ENCODE results near the gene MAGEA3. TPM values are rescaled to one million over a fixed set of nuclear protein-coding genes. Genes with fewer than 3 reads are reported as not detected.
"Not testable (repeated sequence)": the region's sequence is repeated elsewhere in the genome, so short reads cannot be mapped to it uniquely, and the experiment has no call there.

The MAGEA3 gene
- total RNA-seq, 1 experiment from 2014 or later = not detected

DNA sequence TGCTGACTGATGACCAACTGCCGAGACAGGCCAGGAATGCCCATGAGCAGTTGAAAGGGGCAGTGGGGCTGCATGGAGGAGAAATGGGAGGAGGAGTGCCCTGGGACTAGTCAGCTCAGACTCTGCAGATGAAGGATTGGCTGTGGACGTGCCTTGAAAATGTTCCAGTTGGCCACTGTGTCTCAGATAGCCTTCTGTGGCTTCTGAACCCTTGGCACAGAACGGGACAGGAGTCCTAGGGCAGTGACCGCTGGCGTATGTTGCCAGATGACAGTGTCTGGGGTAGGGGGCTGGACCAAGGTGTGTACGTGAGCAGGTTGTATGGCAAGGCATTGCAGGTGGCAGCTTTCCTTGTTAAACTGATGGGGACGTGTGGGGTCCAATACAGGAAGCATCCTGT, 7.9 kb downstream of the MAGEA3 start:
- DNase-seq (ENCODE audit: unreplicated experiment); BruUV-seq (replicated peaks); intact Hi-C loops (cut with micrococcal nuclease); H3K27ac Mint-ChIP-seq (ENCODE audit: low read depth, unreplicated experiment); H3K4me3 Mint-ChIP-seq (ENCODE audit: unreplicated experiment); H3K36me3 Mint-ChIP-seq (ENCODE audit: insufficient read depth, unreplicated experiment); CTCF ChIA-PET; POLR2A ChIA-PET; H3K4me1 Mint-ChIP-seq (ENCODE audit: insufficient read depth, unreplicated experiment); H3K9me3 Mint-ChIP-seq (ENCODE audit: unreplicated experiment); H3K27me3 Mint-ChIP-seq (ENCODE audit: insufficient read depth, unreplicated experiment): not testable (repeated sequence)

DNA sequence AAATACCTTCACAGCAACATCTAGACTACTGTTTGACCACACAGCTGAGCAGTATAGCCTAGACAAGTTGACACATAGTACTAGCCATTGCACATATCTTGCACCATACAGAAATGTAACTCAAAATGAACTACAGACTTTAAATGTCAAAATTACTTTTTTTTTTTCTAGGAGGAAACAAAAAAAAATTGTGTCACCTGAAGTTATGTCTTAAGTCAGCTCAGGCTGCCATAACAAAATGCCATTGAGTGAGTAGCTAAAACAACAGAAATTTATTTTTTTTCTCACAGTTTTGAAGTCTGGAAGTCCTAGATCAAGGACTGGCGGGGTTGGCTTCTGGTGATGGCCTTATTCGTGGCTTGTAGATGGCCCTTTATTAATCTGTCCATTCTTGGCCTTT, 10.6 kb downstream of the MAGEA3 start, which contains the start of gene CSAG2:
CSAG2 (minus strand) TSS at position 101 of the 400 bp plus-strand sequence. CDS start 161 bp downstream, outside the sequence.
- H3K4me3 Mint-ChIP-seq (ENCODE audit: unreplicated experiment); H3K36me3 Mint-ChIP-seq (ENCODE audit: insufficient read depth, unreplicated experiment); H3K9me3 Mint-ChIP-seq (ENCODE audit: unreplicated experiment); H3K27me3 Mint-ChIP-seq (ENCODE audit: insufficient read depth, unreplicated experiment); H3K4me1 Mint-ChIP-seq (ENCODE audit: insufficient read depth, unreplicated experiment); DNase-seq (ENCODE audit: unreplicated experiment); BruUV-seq (replicated peaks); CTCF ChIA-PET; intact Hi-C loops (cut with micrococcal nuclease); POLR2A ChIA-PET; H3K27ac Mint-ChIP-seq (ENCODE audit: low read depth, unreplicated experiment): not testable (repeated sequence)

DNA sequence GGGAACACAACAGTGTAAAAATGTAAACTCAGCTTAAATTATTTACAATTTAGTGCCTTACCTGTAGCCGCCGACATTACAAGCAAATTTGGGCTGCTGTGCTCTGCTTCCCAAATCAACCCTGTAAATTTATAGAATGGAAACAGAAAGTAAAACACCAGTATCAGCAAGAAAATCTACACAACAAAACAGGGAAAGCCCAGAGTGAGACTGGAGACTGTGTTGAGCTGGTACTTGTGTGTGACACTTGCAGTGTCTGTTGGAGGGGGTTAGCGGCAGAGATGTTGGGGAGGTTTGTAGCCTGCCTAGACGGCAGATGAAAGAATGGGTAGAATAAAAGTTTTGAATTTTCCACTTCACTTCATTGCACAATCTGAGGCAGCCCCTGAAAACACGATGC, 14.6 kb downstream of the MAGEA3 start:
- H3K4me3 Mint-ChIP-seq (ENCODE audit: unreplicated experiment); H3K9me3 Mint-ChIP-seq (ENCODE audit: unreplicated experiment); H3K27ac Mint-ChIP-seq (ENCODE audit: low read depth, unreplicated experiment); BruUV-seq (replicated peaks); H3K36me3 Mint-ChIP-seq (ENCODE audit: insufficient read depth, unreplicated experiment); CTCF ChIA-PET; POLR2A ChIA-PET; intact Hi-C loops (cut with micrococcal nuclease); H3K27me3 Mint-ChIP-seq (ENCODE audit: insufficient read depth, unreplicated experiment); DNase-seq (ENCODE audit: unreplicated experiment); H3K4me1 Mint-ChIP-seq (ENCODE audit: insufficient read depth, unreplicated experiment): not testable (repeated sequence)

DNA sequence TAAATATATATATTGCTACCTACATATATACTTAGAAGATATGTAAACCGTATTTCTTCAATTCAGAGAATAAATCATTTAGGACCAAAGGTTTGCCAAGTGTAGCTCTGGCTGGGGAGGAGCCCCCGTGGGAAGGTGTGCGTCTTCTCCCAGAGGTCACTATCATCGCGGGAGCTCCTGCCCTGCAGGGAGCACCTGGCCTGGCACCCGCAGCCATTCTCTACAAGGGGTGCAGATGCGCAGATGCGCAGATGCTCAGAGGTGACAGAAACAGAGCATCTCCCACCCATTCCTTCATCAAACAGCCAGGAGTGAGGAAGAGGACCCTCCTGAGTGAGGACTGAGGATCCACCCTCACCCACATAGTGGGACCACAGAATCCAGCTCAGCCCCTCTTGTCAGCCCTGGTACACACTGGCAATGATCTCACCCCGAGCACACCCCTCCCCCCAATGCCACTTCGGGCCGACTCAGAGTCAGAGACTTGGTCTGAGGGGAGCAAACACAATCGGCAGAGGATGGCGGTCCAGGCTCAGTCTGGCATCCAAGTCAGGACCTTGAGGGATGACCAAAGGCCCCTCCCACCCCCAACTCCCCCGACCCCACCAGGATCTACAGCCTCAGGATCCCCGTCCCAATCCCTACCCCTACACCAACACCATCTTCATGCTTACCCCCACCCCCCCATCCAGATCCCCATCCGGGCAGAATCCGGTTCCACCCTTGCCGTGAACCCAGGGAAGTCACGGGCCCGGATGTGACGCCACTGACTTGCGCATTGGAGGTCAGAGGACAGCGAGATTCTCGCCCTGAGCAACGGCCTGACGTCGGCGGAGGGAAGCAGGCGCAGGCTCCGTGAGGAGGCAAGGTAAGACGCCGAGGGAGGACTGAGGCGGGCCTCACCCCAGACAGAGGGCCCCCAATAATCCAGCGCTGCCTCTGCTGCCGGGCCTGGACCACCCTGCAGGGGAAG, 15.5 kb downstream of the MAGEA3 start, which contains the start of gene MAGEA2B:
MAGEA2B (plus strand) TSS at position 814 of the 973 bp plus-strand sequence. CDS start 2,479 bp downstream, outside the sequence.
- H3K27ac Mint-ChIP-seq (ENCODE audit: low read depth, unreplicated experiment); intact Hi-C loops (cut with micrococcal nuclease); POLR2A ChIA-PET; H3K4me3 Mint-ChIP-seq (ENCODE audit: unreplicated experiment); H3K4me1 Mint-ChIP-seq (ENCODE audit: insufficient read depth, unreplicated experiment); BruUV-seq (replicated peaks); CTCF ChIA-PET; H3K36me3 Mint-ChIP-seq (ENCODE audit: insufficient read depth, unreplicated experiment); DNase-seq (ENCODE audit: unreplicated experiment); H3K9me3 Mint-ChIP-seq (ENCODE audit: unreplicated experiment); H3K27me3 Mint-ChIP-seq (ENCODE audit: insufficient read depth, unreplicated experiment): not testable (repeated sequence)

DNA sequence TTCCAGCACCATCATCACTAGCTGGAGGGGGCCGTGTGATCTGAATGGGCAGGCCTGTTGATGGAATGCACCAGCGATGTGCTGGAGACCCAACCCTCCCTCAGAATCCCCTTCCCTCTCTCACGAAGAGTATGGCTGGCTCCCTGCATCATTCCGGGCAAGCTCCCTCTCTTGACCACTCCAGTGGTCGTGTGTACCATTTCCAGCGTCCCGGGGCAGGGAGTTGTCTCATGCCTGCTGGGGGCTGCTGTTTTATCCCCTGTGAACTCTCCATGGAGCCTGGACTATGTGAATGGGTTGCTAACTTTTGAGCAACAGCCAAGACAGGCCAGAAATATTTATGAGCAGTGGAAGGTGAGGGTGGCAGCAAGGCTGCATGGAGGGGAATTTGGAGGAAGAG, 26.8 kb downstream of the MAGEA3 start:
- no peaks in the 10 kb centered on the region for H3K36me3 Mint-ChIP-seq (ENCODE audit: insufficient read depth, unreplicated experiment)
- DNase-seq (ENCODE audit: unreplicated experiment) = no peak
- BruUV-seq (replicated peaks) = no TSS peak
- no peaks in the 10 kb centered on the region for H3K9me3 Mint-ChIP-seq (ENCODE audit: unreplicated experiment)
- no peak overlapping the region for H3K27ac Mint-ChIP-seq (ENCODE audit: low read depth, unreplicated experiment)
- no peaks in the 10 kb centered on the region for H3K4me1 Mint-ChIP-seq (ENCODE audit: insufficient read depth, unreplicated experiment)
- intact Hi-C loops (cut with micrococcal nuclease) = no loop called here
- no peaks in the 10 kb centered on the region for H3K27me3 Mint-ChIP-seq (ENCODE audit: insufficient read depth, unreplicated experiment)
- no peak overlapping the region for H3K4me3 Mint-ChIP-seq (ENCODE audit: unreplicated experiment)
- TF ChIP-seq, protein P1, sequence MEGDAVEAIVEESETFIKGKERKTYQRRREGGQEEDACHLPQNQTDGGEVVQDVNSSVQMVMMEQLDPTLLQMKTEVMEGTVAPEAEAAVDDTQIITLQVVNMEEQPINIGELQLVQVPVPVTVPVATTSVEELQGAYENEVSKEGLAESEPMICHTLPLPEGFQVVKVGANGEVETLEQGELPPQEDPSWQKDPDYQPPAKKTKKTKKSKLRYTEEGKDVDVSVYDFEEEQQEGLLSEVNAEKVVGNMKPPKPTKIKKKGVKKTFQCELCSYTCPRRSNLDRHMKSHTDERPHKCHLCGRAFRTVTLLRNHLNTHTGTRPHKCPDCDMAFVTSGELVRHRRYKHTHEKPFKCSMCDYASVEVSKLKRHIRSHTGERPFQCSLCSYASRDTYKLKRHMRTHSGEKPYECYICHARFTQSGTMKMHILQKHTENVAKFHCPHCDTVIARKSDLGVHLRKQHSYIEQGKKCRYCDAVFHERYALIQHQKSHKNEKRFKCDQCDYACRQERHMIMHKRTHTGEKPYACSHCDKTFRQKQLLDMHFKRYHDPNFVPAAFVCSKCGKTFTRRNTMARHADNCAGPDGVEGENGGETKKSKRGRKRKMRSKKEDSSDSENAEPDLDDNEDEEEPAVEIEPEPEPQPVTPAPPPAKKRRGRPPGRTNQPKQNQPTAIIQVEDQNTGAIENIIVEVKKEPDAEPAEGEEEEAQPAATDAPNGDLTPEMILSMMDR (IDR thresholded peaks at IDR 0.05; ENCODE audit: unreplicated experiment) = no peak
- POLR2A ChIA-PET = no interaction called here
- CTCF ChIA-PET = no interaction called here

Measured in MCF 10A (cell line).